ENCODE results near the gene CTIF.
"Not testable (repeated sequence)": the region's sequence is repeated elsewhere in the genome, so short reads cannot be mapped to it uniquely, and the experiment has no call there.

Gene CTIF

GRCh38 chr18:48862678-48863270, 323.9 kb downstream of the CTIF start:
- Mint-ChIP-seq H3K4me1 (ENCODE audit: low read depth) (peaks cover under 1% of the 10 kb centered on the region), H3K4me3 (no peak overlapping the region), H3K36me3 (ENCODE audit: low read depth) (no peaks in the 10 kb centered on the region), H3K27ac (no peak overlapping the region), H3K27me3 (no peaks in the 10 kb centered on the region), H3K9me3 (no peaks in the 10 kb centered on the region)

- Mint-ChIP-seq H3K4me1 (ENCODE audit: low read depth) (peaks cover 8% of the 10 kb centered on the region), H3K9me3 (no peaks in the 10 kb centered on the region), H3K4me3 (no peak overlapping the region), H3K27me3 (no peaks in the 10 kb centered on the region), H3K36me3 (ENCODE audit: low read depth) (no peaks in the 10 kb centered on the region), H3K27ac (no peak overlapping the region)
Observed at GRCh38 chr18:48863432-48864065, 324.7 kb downstream of the CTIF start.

GRCh38 chr18:48864876-48865275, 326.0 kb downstream of the CTIF start:
- Mint-ChIP-seq H3K27ac (no peak overlapping the region), H3K4me3 (no peak overlapping the region), H3K27me3 (no peaks in the 10 kb centered on the region), H3K36me3 (ENCODE audit: low read depth) (no peaks in the 10 kb centered on the region), H3K9me3 (no peaks in the 10 kb centered on the region), H3K4me1 (ENCODE audit: low read depth) (peaks cover 21% of the 10 kb centered on the region)

- Mint-ChIP-seq H3K27ac (no peak overlapping the region), H3K4me1 (ENCODE audit: low read depth) (peaks cover 23% of the 10 kb centered on the region), H3K4me3 (no peak overlapping the region)
Observed at GRCh38 chr18:48866028-48866733, 327.4 kb downstream of the CTIF start.

GRCh38 chr18:48866856-48867255, 328.0 kb downstream of the CTIF start:
- no peaks in the 10 kb centered on the region for H3K36me3 Mint-ChIP-seq (ENCODE audit: low read depth)
- no peaks in the 10 kb centered on the region for H3K9me3 Mint-ChIP-seq
- no peaks in the 10 kb centered on the region for H3K27me3 Mint-ChIP-seq
- H3K27ac Mint-ChIP-seq, result no peak overlapping the region
- no peak overlapping the region for H3K4me3 Mint-ChIP-seq
- H3K4me1 Mint-ChIP-seq (ENCODE audit: low read depth), result peaks cover 23% of the 10 kb centered on the region

More at GRCh38 chr18:48866028-48866733, 327.4 kb downstream of the CTIF start:
- H3K27me3 Mint-ChIP-seq, result no peaks in the 10 kb centered on the region
- no peaks in the 10 kb centered on the region for H3K36me3 Mint-ChIP-seq (ENCODE audit: low read depth)
- no peaks in the 10 kb centered on the region for H3K9me3 Mint-ChIP-seq

- H3K36me3 Mint-ChIP-seq (ENCODE audit: low read depth), result no peaks in the 10 kb centered on the region
- no peak overlapping the region for H3K27ac Mint-ChIP-seq
- H3K4me1 Mint-ChIP-seq (ENCODE audit: low read depth), result peaks cover 33% of the 10 kb centered on the region
- no peak overlapping the region for H3K4me3 Mint-ChIP-seq
- no peaks in the 10 kb centered on the region for H3K27me3 Mint-ChIP-seq
- no peaks in the 10 kb centered on the region for H3K9me3 Mint-ChIP-seq
Observed at GRCh38 chr18:48867978-48868377, 329.1 kb downstream of the CTIF start.

GRCh38 chr18:48868468-48869466, 329.9 kb downstream of the CTIF start:
- H3K4me3 Mint-ChIP-seq, result peak overlapping the region; percentile 64
- no peaks in the 10 kb centered on the region for H3K27me3 Mint-ChIP-seq

GRCh38 chr18:48869591-48869990, 330.8 kb downstream of the CTIF start:
- Mint-ChIP-seq H3K27ac (no peak overlapping the region), H3K27me3 (no peaks in the 10 kb centered on the region), H3K9me3 (no peaks in the 10 kb centered on the region), H3K4me1 (ENCODE audit: low read depth) (peaks cover 38% of the 10 kb centered on the region), H3K36me3 (ENCODE audit: low read depth) (no peaks in the 10 kb centered on the region), H3K4me3 (no peak overlapping the region)

More at GRCh38 chr18:48868468-48869466, 329.9 kb downstream of the CTIF start:
- Mint-ChIP-seq H3K27ac (peak overlapping the region; percentile 87), H3K9me3 (no peaks in the 10 kb centered on the region), H3K4me1 (ENCODE audit: low read depth) (peaks cover 38% of the 10 kb centered on the region), H3K36me3 (ENCODE audit: low read depth) (no peaks in the 10 kb centered on the region)

- not testable (repeated sequence) for H3K27me3 Mint-ChIP-seq; H3K36me3 Mint-ChIP-seq (ENCODE audit: low read depth); H3K27ac Mint-ChIP-seq; H3K4me3 Mint-ChIP-seq; H3K9me3 Mint-ChIP-seq
- H3K4me1 Mint-ChIP-seq (ENCODE audit: low read depth), result peaks cover 38% of the 10 kb centered on the region
Observed at GRCh38 chr18:48870926-48871325, 332.1 kb downstream of the CTIF start.

GRCh38 chr18:48871391-48872166, 332.7 kb downstream of the CTIF start:
- peaks cover 38% of the 10 kb centered on the region for H3K4me1 Mint-ChIP-seq (ENCODE audit: low read depth)
- H3K4me3 Mint-ChIP-seq, result no peak overlapping the region
- no peak overlapping the region for H3K27ac Mint-ChIP-seq
- no peaks in the 10 kb centered on the region for H3K36me3 Mint-ChIP-seq (ENCODE audit: low read depth)
- no peaks in the 10 kb centered on the region for H3K27me3 Mint-ChIP-seq
- H3K9me3 Mint-ChIP-seq, result no peaks in the 10 kb centered on the region

GRCh38 chr18:48872234-48873145, 333.7 kb downstream of the CTIF start:
- H3K36me3 Mint-ChIP-seq (ENCODE audit: low read depth), result no peaks in the 10 kb centered on the region
- no peaks in the 10 kb centered on the region for H3K27me3 Mint-ChIP-seq
- no peaks in the 10 kb centered on the region for H3K9me3 Mint-ChIP-seq
- H3K4me1 Mint-ChIP-seq (ENCODE audit: low read depth), result peaks cover 38% of the 10 kb centered on the region
- peak overlapping the region; percentile 59 for H3K27ac Mint-ChIP-seq
- H3K4me3 Mint-ChIP-seq, result no peak overlapping the region

GRCh38 chr18:48874233-48874632, 335.4 kb downstream of the CTIF start:
- Mint-ChIP-seq H3K4me1 (ENCODE audit: low read depth) (peaks cover 23% of the 10 kb centered on the region), H3K36me3 (ENCODE audit: low read depth) (no peaks in the 10 kb centered on the region), H3K4me3 (no peak overlapping the region), H3K27me3 (no peaks in the 10 kb centered on the region), H3K9me3 (no peaks in the 10 kb centered on the region), H3K27ac (no peak overlapping the region)

- Mint-ChIP-seq H3K4me1 (ENCODE audit: low read depth) (peaks cover 18% of the 10 kb centered on the region), H3K9me3 (no peaks in the 10 kb centered on the region), H3K27ac (no peak overlapping the region), H3K36me3 (ENCODE audit: low read depth) (no peaks in the 10 kb centered on the region), H3K27me3 (no peaks in the 10 kb centered on the region), H3K4me3 (no peak overlapping the region)
Observed at GRCh38 chr18:48874701-48875162, 335.9 kb downstream of the CTIF start.

Measured in stimulated activated naive CD8-positive, alpha-beta T cell treated with anti-CD3 and anti-CD28 coated beads, Interleukin-15, Interleukin-2, amounts not matched to agents 100 ng/mL and 50 ng/mL, for 24 hours (primary cell).